Activated CD8-positive, alpha-beta T cell treated with anti-CD3 and anti-CD28 coated beads for 36 hours (primary cell): ENCODE data around the gene ABCC9. TPM values are rescaled to one million over a fixed set of nuclear protein-coding genes. Genes with fewer than 3 reads are reported as not detected.

Source experiments
- ATAC-seq: fragments of 200-7000 bp; cut with Tn5 transposase; one replicate; pipeline ENCODE4 v1.10.0; 2021; ENCODE audit warnings: mild to moderate bottlenecking, moderate library complexity
- CTCF ChIA-PET: fragments of 350-600 bp; sonication (Branson Sonifier 250); formaldehyde crosslinking; loops from one replicate; lab custom pipeline; 2021; ENCODE audit warnings: antibody characterized with exemption; lab: Charles Lee
- POLR2A ChIA-PET: fragments of 350-600 bp; sonication (Branson Sonifier 250); formaldehyde crosslinking; loops from one replicate; lab custom pipeline; 2021; ENCODE audit warnings: antibody characterized with exemption; lab: Charles Lee
- DNase-seq: peaks from one replicate; pipeline ENCODE4 v3.0.0-alpha.2; 2020
- H3K27ac Mint-ChIP-seq: one replicate; pipeline ENCODE4 v1.8.0; 2021; ENCODE audit warnings: mild to moderate bottlenecking, mixed read lengths
- H3K27me3 Mint-ChIP-seq: one replicate; pipeline ENCODE4 v1.8.0; 2021; ENCODE audit warnings: mixed read lengths
- H3K36me3 Mint-ChIP-seq: one replicate; pipeline ENCODE4 v1.8.0; 2021; ENCODE audit warnings: low read depth, mixed read lengths
- H3K4me1 Mint-ChIP-seq: one replicate; pipeline ENCODE4 v1.8.0; 2021; ENCODE audit warnings: low read depth, mixed read lengths
- H3K4me3 Mint-ChIP-seq: one replicate; pipeline ENCODE4 v1.8.0; 2021; ENCODE audit warnings: mild to moderate bottlenecking, moderate library complexity, mixed read lengths
- H3K9me3 Mint-ChIP-seq: one replicate; pipeline ENCODE4 v1.8.0; 2021; ENCODE audit warnings: mixed read lengths
- intact Hi-C: fragments of 100-400 bp; cut with micrococcal nuclease; formaldehyde crosslinking; loops from one replicate; pipeline ENCODE4 v1.10.0; 2022
- total RNA-seq, 2 experiments: library from RNA; stranded (reverse); gene quantifications; one replicate each; pipeline ENCODE4 v1.2.3, GENCODE V29; 2021
- TF ChIP-seq, protein P1 (sequence below): fragments of 200-600 bp; IDR thresholded peaks from one replicate; pipeline ENCODE4 v1.8.0; 2022; ENCODE audit warnings: antibody characterized with exemption, mild to moderate bottlenecking

The ABCC9 gene
- total RNA-seq, 2 experiments from 2014 or later, result not detected

DNA sequence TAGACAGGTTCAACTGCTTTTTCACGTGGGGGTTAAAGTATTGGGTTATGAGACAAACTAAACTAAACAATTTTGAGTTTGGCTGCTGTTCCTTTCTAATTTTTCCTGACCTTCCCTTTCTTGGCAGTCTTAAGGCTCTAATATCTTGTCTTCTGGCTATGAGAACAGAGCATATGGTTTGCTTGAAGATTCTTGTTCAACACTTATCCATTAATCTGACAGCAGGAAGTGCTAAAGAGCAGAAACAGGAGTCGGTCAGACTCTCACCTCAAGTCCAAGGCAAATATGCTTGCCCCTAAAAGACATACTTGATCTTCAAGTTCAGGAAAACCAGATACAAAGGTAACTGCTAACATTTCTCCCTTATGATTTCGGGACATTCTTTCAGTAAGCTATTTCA lies 114.1 kb downstream of the ABCC9 start:
- DNase-seq (no peak), ATAC-seq (no peak)
- Mint-ChIP-seq H3K4me3 (no peak overlapping the region), H3K4me1 (no peaks in the 10 kb centered on the region), H3K9me3 (no peaks in the 10 kb centered on the region), H3K27me3 (peaks cover 8% of the 10 kb centered on the region), H3K27ac (no peak overlapping the region), H3K36me3 (no peaks in the 10 kb centered on the region)
- TF ChIP-seq, protein P1, sequence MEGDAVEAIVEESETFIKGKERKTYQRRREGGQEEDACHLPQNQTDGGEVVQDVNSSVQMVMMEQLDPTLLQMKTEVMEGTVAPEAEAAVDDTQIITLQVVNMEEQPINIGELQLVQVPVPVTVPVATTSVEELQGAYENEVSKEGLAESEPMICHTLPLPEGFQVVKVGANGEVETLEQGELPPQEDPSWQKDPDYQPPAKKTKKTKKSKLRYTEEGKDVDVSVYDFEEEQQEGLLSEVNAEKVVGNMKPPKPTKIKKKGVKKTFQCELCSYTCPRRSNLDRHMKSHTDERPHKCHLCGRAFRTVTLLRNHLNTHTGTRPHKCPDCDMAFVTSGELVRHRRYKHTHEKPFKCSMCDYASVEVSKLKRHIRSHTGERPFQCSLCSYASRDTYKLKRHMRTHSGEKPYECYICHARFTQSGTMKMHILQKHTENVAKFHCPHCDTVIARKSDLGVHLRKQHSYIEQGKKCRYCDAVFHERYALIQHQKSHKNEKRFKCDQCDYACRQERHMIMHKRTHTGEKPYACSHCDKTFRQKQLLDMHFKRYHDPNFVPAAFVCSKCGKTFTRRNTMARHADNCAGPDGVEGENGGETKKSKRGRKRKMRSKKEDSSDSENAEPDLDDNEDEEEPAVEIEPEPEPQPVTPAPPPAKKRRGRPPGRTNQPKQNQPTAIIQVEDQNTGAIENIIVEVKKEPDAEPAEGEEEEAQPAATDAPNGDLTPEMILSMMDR, result no peak
- ChIA-PET POLR2A (no interaction called here), CTCF (no interaction called here)
- intact Hi-C loops, result no loop called here

DNA sequence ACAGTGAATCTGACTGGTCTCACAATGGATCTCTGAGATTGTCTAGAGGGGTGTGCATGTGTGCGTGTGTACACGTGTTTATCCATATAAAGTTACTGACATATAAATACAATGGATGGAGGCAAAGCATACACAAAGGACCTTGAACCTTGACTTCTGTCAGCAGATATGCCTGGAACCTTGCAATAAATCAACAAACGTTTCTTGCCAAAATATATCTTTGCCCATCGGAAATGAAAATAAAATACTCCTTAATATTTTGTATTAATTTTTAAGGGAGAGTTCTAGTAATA lies 114.7 kb downstream of the ABCC9 start:
- TF ChIP-seq, protein P1, result no peak
- CTCF ChIA-PET, result no interaction called here
- ATAC-seq, result no peak
- no peak overlapping the region for H3K4me3 Mint-ChIP-seq
- no peak overlapping the region for H3K27ac Mint-ChIP-seq
- intact Hi-C loops, result no loop called here
- DNase-seq, result no peak
- H3K9me3 Mint-ChIP-seq, result no peaks in the 10 kb centered on the region
- H3K4me1 Mint-ChIP-seq, result no peaks in the 10 kb centered on the region
- POLR2A ChIA-PET, result no interaction called here
- no peaks in the 10 kb centered on the region for H3K36me3 Mint-ChIP-seq
- H3K27me3 Mint-ChIP-seq, result peaks cover 8% of the 10 kb centered on the region

DNA sequence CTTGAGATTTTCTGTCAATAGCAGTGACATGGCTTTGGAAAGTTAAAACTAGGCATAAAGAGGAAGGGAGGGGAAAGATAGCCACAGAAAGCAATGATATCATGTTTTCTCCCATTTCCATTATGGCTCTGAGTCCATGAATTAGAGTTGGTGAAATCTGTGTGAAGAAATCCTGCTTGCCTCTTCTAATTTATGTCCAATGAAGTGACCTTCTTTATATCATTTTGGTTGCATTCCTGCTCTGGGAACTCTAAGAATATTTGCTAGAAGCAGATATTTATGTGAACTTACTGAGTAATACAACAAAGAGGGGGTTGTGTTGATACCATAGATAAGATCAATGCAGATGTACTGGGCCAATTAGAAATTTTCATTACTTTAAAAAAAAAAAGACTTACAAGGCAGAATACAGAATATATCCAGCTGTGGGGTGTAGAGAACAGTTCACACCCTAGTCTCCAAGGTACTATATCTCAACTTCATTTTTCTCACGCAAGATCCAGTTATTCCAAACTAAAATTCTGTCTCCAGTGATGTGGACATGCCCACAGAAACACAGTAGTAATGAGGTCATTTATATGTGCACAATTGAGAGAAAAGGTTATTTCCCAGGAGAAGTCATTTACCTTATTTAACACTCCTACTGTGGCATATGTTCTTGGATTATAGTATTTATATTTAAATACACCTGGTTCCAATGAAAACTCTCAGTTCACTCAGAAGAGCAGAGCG lies 115.2 kb downstream of the ABCC9 start:
- no peak for DNase-seq
- ChIA-PET CTCF (no interaction called here), POLR2A (no interaction called here)
- Mint-ChIP-seq H3K4me3 (no peak overlapping the region), H3K4me1 (no peaks in the 10 kb centered on the region), H3K27ac (no peak overlapping the region), H3K27me3 (peaks cover 4% of the 10 kb centered on the region), H3K36me3 (no peaks in the 10 kb centered on the region), H3K9me3 (no peaks in the 10 kb centered on the region)
- TF ChIP-seq, protein P1, result no peak
- intact Hi-C loops, result no loop called here
- no peak for ATAC-seq

DNA sequence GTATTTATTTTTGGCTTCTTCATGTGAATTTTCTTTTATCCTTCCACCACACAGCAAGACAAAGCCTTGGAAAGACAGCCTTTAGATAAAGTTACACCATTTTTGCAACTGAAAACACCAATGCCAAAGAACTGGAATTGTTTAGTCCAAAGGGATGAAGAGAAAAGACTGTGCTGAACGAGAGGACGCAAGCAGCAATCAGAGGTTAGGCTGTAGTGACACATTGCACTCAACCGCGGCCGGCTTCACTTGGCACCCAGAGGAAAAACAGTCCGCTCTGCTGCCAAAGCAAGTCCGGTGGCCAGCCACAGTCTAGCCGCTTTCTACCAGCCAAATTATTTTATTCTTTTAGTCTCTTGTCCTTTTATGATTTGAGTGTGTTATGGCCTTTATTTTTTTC lies 117.6 kb downstream of the ABCC9 start:
- CTCF ChIA-PET, result no interaction called here
- Mint-ChIP-seq H3K4me1 (no peaks in the 10 kb centered on the region), H3K4me3 (no peak overlapping the region), H3K27me3 (peaks cover 4% of the 10 kb centered on the region), H3K36me3 (no peaks in the 10 kb centered on the region), H3K9me3 (no peaks in the 10 kb centered on the region), H3K27ac (no peak overlapping the region)
- intact Hi-C loops, result no loop called here
- DNase-seq (no peak), ATAC-seq (no peak)
- POLR2A ChIA-PET, result no interaction called here
- TF ChIP-seq, protein P1, result no peak

DNA sequence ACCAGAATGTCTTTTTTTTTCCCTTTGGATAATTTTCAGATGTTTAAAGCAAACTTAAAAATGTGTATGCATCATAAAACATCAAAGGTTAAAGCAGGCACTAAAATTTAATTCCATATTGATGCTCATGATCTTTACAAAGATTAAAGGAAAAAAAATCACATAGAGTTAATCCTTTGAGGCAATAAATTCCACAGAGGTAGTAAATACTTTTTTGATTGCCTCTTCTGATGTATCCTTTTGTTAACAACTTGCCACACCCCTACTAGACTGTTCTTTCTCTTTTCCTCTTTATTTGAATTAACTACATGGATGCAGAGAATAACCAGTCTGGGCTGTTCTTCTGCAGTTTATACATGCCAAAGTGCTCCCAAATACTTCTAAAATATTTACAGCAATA lies 121.5 kb downstream of the ABCC9 start:
- intact Hi-C loops, result no loop called here
- Mint-ChIP-seq H3K4me1 (no peaks in the 10 kb centered on the region), H3K9me3 (no peaks in the 10 kb centered on the region), H3K36me3 (no peaks in the 10 kb centered on the region), H3K27ac (no peak overlapping the region), H3K4me3 (no peak overlapping the region), H3K27me3 (peaks cover 6% of the 10 kb centered on the region)
- TF ChIP-seq, protein P1, result no peak
- ChIA-PET POLR2A (no interaction called here), CTCF (no interaction called here)
- DNase-seq, result no peak
- ATAC-seq, result no peak
